Epidermal melanocyte (primary cell): ENCODE measurements around the gene BTBD7.
"Not testable (repeated sequence)": the region's sequence is repeated elsewhere in the genome, so short reads cannot be mapped to it uniquely, and the experiment has no call there.

Source experiments
- DNase-seq: peaks from one replicate; pipeline ENCODE4 v3.0.0; 2011; ENCODE audit warnings: low spot score; ENCODE audit not compliant: insufficient read length

The BTBD7 gene, protein sequence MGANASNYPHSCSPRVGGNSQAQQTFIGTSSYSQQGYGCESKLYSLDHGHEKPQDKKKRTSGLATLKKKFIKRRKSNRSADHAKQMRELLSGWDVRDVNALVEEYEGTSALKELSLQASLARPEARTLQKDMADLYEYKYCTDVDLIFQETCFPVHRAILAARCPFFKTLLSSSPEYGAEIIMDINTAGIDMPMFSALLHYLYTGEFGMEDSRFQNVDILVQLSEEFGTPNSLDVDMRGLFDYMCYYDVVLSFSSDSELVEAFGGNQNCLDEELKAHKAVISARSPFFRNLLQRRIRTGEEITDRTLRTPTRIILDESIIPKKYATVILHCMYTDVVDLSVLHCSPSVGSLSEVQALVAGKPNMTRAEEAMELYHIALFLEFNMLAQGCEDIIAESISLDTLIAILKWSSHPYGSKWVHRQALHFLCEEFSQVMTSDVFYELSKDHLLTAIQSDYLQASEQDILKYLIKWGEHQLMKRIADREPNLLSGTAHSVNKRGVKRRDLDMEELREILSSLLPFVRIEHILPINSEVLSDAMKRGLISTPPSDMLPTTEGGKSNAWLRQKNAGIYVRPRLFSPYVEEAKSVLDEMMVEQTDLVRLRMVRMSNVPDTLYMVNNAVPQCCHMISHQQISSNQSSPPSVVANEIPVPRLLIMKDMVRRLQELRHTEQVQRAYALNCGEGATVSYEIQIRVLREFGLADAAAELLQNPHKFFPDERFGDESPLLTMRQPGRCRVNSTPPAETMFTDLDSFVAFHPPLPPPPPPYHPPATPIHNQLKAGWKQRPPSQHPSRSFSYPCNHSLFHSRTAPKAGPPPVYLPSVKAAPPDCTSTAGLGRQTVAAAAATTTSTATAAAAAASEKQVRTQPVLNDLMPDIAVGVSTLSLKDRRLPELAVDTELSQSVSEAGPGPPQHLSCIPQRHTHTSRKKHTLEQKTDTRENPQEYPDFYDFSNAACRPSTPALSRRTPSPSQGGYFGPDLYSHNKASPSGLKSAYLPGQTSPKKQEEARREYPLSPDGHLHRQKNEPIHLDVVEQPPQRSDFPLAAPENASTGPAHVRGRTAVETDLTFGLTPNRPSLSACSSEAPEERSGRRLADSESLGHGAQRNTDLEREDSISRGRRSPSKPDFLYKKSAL

DNA sequence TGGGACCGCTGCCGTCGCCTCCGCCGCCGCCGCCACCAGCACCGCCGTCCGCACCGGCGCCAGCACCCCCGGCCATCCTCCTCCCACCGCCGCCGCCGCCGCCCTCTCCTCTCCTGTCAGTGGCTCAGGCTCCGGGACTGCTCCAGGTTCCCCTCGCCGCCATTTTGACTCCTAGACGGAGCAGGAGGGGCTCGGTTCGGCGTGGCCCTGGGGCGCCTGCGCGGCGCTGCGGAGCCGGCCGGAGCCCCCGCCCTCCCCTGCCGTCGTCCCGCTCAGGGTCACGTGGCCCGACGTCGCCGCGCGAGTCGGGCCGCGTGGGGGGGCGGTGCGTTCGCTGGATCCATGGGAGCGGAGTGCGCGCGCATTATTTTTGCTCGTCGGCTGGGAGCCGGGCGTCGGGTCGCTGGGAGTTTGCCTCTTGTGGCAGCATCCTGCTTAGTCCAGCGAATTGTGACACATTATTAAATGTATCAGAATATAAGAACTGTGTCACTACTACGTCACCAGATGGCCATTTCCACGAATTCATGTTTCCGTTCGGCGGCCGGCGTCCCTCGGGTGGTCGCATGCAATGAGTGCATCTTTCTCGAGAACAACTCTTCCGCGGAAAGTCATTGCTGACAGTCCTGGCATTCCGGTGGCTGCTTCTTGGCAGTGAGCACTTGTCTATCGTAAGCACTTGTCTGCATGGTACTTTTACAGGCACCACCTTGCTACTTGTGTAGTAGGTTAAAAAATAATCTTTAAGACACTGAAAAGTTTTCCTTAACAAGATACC, at the start of gene BTBD7:
Gene BTBD7 (minus strand): TSS at position 184 of the 778 bp plus-strand sequence. CDS start 36,985 bp downstream, outside the sequence.
- peak; percentile 94 for DNase-seq

DNA sequence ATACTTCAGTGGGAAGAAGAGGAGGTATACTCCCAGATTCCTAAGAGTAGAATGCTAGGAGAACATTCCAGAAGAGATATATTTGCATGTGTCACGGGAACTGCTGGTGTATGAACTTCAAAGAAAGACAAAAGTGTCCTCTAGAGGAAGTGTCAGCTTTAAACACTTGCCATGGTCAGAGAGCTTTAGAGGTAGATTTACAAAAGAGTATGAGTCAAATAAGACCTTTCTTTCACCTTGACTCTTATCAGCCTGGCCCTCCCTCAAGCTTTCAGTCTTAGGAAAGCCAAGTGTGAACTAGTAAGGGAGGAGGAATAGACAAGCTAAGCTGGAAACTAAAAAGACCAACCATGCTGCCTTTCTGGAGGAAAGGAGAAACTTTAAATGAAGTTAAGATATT, 48.8 kb upstream of the BTBD7 start:
- no peak for DNase-seq

DNA sequence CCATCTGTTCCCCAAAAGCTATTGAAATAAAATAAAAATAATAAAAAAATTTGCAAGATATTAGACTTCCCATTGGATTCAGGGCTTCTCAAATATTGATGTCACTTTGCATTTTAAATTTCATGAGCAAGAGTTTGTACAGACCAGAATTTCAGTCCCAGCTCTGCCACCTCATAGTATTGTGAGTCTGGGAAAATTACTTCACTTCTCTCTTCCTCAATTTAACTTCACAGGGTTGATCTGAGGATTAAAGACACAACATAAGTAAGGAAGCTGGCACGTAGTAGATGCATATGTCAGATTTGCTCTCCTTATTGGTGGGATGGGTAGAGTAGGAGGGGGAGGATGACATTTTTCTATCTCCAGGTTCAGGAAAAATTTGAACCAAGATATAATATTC, 47.0 kb upstream of the BTBD7 start:
- no peak for DNase-seq

DNA sequence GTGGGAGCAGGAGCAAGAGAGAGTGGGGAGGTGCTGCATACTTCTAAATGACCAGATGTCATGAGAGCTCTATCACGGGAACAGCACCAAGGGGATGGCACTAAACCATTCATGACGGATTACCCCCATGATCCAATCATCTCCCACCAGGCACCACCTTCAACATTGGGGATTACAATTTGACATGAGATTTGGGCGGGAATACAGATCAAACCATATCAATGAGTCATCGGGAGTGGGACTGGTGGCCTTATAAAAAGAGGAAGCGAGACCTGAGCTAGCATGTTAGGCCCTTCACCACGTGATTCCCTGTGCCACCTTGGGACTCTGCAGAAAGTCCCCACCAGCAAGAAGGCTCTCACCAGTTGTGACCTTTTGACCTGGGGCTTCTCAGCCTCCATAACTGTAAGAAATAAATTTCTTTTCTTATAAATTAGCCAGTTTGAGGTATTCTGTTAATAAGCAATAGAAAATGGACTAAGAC, 42.9 kb upstream of the BTBD7 start:
- DNase-seq, result no peak

DNA sequence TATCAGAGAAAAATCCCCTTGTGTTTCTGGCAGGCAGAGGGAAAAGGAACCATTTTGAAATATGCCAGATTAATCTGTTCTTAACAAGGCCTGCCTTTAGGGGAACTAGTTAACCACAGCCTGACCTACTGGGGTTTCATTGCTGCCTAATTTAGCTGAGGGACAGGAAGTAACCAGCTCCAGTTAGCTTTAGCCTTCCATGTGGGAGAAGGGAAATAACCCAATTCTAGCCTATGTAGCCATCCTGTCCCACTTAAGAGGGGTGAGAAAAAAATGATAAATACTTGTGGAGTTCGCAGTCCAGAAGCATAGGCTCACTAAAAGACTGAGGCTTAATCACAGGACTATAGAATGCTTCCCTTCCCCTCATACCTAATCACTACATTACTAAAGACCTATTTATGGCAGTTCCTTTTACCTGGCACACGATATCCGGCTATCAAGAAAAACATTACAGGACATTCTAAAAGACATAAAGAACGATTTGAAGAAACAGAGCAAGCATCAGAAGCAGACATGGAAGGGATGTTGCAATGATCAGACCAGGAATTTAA, 37.0 kb upstream of the BTBD7 start:
- no peak for DNase-seq

DNA sequence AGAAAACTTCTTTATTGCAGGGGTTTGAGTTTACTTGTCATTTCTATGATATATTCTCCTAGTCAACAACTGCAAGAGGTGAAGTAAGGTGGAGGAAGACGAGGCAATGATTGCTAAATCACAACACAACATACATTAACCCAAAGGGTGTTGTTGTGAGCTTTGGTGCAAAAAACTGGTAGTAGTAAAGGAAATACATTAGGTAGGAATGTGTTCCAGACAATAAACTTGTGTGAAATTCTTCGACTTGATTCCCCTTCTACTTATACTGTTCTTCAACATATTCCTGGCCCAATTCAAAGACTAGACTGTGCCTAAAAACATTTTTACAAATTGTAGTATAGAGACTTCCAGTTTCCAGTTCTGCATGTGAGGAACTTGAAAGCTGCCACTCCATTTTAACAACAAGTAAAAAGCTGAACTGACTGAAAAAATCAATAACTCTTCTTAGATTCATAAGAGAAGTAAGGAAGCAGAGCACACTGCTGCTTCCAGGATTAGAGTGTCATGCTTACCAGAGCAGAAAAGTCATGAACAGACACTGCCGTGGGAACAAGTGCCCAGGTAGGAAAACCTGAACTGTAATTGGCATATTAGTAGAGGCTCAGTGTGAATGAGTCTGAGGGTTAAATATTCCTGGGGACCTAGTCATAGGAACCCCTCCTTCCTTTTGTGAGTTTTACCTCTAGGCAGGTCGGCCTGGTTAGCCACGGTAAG, 36.3 kb upstream of the BTBD7 start:
- DNase-seq, result no peak

GRCh38 chr14:93354873-93355272, 22.0 kb upstream of the BTBD7 start:
- DNase-seq, result not testable (repeated sequence)

- DNase-seq, result no peak
Observed at GRCh38 chr14:93348292-93348691, 15.5 kb upstream of the BTBD7 start.

- DNase-seq, result no peak
Observed at GRCh38 chr14:93347850-93348249, 15.0 kb upstream of the BTBD7 start.

DNA sequence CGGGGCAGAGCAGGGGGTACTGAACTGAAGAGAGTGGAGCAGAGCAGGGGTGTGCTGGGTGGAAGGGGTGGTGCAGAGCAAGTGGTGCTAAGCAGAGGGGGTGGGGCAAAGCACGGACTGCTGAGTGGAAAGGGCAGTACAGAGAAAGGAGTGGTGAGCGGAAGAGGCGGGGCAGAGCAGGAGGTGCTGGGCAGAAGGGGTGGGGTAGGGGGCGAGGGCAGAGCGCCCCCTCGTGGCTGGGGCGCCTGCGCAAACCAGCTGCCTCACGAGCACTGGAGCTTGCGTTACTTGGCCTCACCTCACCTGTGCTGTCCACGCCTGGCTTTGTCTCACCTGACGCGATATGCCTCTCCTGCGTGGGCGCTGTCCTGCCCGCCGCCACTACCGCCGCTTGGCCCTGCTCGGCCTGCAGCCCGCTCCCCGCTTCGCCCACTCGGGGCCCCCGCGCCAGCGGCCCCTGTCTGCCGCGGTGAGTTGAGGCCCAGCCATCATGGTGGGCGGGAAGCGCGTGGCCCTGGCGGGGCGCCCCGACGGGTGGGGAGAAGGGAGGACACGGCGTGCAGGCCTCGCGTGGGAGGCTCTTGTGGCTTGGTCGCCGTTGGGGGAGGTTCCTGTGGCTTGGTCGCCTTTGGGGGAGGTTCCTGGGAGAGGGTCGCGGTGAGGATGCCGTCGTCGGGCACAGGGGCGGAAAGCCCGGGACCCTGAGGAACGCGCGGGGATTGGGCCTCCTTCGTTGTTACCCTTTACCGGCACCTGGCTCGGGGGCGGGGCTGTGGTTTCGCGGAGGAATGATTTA, 14.3 kb upstream of the BTBD7 start, which contains the start of gene COX8C:
Gene COX8C (plus strand): TSS at position 257 of the 796 bp plus-strand sequence. CDS start 87 bp downstream, at position 344.
- no peak for DNase-seq

DNA sequence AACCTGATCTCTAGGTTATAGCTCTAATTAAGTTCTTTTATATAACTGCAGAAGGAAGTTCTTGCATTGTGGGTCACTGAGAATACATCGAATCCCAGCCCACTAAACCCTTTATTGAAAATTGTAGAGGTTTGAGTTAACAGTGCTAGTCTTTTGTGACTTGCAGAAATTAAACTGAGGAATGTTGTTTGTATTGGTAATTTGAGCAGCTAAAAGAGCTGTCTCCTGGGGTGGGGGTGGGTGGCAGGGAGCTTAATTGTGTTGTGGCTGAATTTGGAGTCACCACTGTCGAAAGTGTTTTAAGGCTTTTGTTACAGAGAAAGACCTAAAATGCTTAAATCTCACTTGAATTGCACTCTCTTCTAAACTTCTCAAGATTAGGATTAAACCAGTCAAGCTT, 11.0 kb upstream of the BTBD7 start:
- no peak for DNase-seq

GRCh38 chr14:93343266-93343665, 10.4 kb upstream of the BTBD7 start:
- no peak for DNase-seq

DNA sequence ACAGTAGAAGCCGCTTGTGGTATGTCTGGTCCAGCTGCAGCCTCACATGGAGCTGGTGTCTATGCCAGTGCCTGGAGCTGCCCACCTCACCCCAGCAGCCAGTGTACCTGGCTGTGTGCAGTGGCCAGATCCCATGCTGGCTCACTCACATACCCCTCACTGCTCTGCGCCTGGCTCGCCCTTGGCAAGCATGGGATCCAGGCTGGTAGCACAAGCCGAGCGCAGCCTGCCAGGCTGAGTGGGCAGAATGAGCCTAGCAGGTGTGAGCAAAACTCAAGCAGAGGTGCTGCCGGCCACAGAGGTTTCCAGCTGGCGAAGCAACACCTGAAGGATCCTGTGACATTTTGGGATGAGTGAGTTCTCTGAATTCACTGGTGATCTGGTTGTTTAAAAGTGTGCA, 5.0 kb upstream of the BTBD7 start:
- no peak for DNase-seq

DNA sequence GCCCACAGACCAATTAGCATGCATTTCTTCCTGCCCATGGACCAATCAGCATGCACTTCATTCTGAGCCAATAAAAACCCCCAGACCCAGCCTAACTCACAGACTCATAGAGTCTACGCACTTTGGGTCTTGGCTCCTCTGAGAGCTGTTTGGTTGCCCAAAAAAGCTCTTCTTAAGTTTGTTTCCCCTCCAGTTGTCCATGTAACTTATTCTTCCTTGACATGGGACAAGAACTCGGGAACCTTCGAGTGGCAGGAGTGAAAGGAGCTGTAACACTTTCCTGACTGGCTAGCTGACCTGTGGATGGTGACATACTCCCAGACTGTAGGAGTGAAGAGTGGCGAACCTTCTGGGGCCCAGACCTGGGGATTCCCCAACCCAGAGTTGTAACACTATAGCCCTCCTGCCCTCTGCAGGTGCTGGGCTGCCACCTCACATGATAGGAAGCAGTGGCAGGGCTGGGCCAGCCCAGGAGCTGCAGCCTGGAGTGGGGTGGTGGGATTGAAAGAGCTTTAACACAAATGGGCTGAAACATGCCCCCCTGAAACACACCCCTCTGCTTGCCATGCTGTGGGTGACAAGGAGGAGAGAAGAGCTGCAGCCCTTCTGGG, 4.4 kb upstream of the BTBD7 start:
- no peak for DNase-seq

- DNase-seq, result no peak
Observed at GRCh38 chr14:93333631-93334103, 831 bp upstream of the BTBD7 start.

GRCh38 chr14:93332397-93332852, 411 bp downstream of the BTBD7 start:
- DNase-seq, result no peak

DNA sequence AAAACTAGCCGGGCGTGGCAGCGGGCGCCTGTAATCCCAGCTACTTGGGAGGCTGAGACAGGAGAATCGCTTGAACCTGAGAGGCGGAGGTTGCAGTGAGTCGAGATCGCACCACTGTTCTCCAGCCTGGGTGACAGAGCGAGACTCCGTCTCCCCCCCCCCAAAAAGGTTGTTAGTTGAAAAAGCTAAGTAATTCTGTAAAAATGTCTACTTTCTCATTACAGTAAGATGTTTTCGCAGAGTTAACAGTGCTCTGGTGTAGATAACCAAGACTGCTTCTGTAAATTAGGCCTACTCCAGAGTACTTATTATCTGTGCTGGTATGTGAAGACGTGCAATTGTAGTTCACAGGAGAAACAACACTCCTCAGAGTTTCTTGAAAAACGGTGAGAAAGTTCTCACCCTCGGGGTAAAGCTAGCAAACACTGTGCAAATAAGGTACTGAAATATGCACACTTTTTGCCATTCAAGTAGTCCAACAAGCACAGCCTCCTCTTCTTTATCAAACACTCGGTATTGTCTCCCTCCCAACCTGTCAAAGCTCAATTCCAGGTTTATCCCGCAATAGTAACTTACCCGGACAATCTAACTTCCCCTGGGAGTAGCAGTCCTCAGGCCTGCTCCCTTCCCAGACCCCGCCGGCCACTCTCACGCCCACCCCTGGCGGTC, 974 bp downstream of the BTBD7 start:
- no peak for DNase-seq
